PC-9 (cell line): ENCODE results near the gene OSBPL6. TPM values are rescaled to one million over a fixed set of nuclear protein-coding genes. Genes with fewer than 3 reads are reported as not detected.

Experiments used
- BruUV-seq: library from RNA; stranded (reverse); fragments of 400-500 nt; replicated peaks from 2 replicates; lab custom pipeline; 2021; lab: Mats Ljungman, UMichigan
- CTCF ChIA-PET: fragments of 300-600 bp; sonication (Branson Sonifier 250); formaldehyde crosslinking; loops from one replicate; lab custom pipeline; 2022; ENCODE audit warnings: antibody characterized with exemption; lab: Charles Lee
- POLR2A ChIA-PET: fragments of 300-600 bp; sonication (Branson Sonifier 250); formaldehyde crosslinking; loops from one replicate; lab custom pipeline; 2022; ENCODE audit warnings: antibody characterized with exemption; ENCODE audit not compliant: unreplicated experiment; lab: Charles Lee
- DNase-seq, 2 experiments: peaks; one replicate each; pipeline versions ENCODE4 v3.0.0 to v3.0.0-alpha.2; 2015 to 2022; ENCODE audit warnings: mixed read lengths in 1 of 2
- H2AFZ ChIP-seq: fragments of 200-600 bp; sonication (generic); 2 replicates; pipeline ENCODE4 v1.8.1; 2017; ENCODE audit warnings: antibody characterized with exemption
- H3F3A ChIP-seq: fragments of 200-600 bp; sonication (generic); 2 replicates; pipeline ENCODE4 v1.8.1; 2017; ENCODE audit warnings: antibody characterized with exemption, mild to moderate bottlenecking, low read depth; ENCODE audit not compliant: insufficient read depth
- H3K27ac ChIP-seq: fragments of 200-600 bp; sonication (generic); 2 replicates; pipeline ENCODE4 v1.6.1; 2016; ENCODE audit warnings: mixed run types
- H3K27me3 ChIP-seq: fragments of 200-600 bp; sonication (generic); 2 replicates; pipeline ENCODE4 v1.6.1; 2016; ENCODE audit warnings: low read depth, mixed run types; ENCODE audit not compliant: insufficient read depth
- H3K36me3 ChIP-seq: fragments of 200-600 bp; sonication (generic); 2 replicates; pipeline ENCODE4 v1.6.1; 2016; ENCODE audit warnings: low read depth, mixed run types
- H3K4me1 ChIP-seq: fragments of 200-600 bp; sonication (generic); replicated peaks from 2 replicates; pipeline ENCODE4 v1.6.1; 2016; ENCODE audit warnings: mixed run types; ENCODE audit not compliant: insufficient read depth
- H3K4me2 ChIP-seq: fragments of 200-600 bp; sonication (generic); 2 replicates; pipeline ENCODE4 v1.6.1; 2017; ENCODE audit warnings: mixed run types
- H3K4me3 ChIP-seq: fragments of 200-600 bp; sonication (generic); 2 replicates; pipeline ENCODE4 v1.6.1; 2016; ENCODE audit warnings: mixed run types
- H3K79me2 ChIP-seq: fragments of 200-600 bp; sonication (generic); 2 replicates; pipeline ENCODE4 v1.6.1; 2017; ENCODE audit warnings: low read depth, mixed run types
- H3K9me2 ChIP-seq: fragments of 200-600 bp; sonication (generic); 2 replicates; pipeline ENCODE4 v1.8.1; 2017; ENCODE audit warnings: mild to moderate bottlenecking; ENCODE audit not compliant: insufficient read depth
- H3K9me3 ChIP-seq: fragments of 200-600 bp; sonication (generic); 2 replicates; pipeline ENCODE4 v1.8.1; 2016; ENCODE audit warnings: low read depth; ENCODE audit not compliant: insufficient read depth
- H4K20me1 ChIP-seq: fragments of 200-600 bp; sonication (generic); 2 replicates; pipeline ENCODE4 v1.8.1; 2017; ENCODE audit not compliant: insufficient read depth
- CTCF ChIP-seq: fragments of 200-600 bp; sonication (generic); conservative IDR thresholded peaks from 2 replicates; pipeline ENCODE4 v1.6.1; 2017; ENCODE audit warnings: mixed run types, antibody characterized with exemption, mild to moderate bottlenecking, moderate library complexity
- EZH2 ChIP-seq: fragments of 200-600 bp; sonication (generic); IDR thresholded peaks from 2 replicates; pipeline ENCODE4 v1.8.0; 2017; ENCODE audit warnings: antibody characterized with exemption, low read depth
- intact Hi-C: fragments of 100-400 bp; cut with micrococcal nuclease; formaldehyde crosslinking; loops from one replicate; pipeline ENCODE4 v1.10.0; 2022; ENCODE audit not compliant: unreplicated experiment
- total RNA-seq: library from RNA; stranded (reverse); gene quantifications from 2 replicates; pipeline ENCODE4 v1.2.3, GENCODE V29; 2021

OSBPL6 gene
- total RNA-seq, 1 experiment from 2014 or later: 2.6 TPM

GRCh38 chr2:178219247-178219646 lies 24.9 kb downstream of the OSBPL6 start:
- Histone ChIP-seq H3K27ac (no peak overlapping the region), H3F3A (no peaks in the 10 kb centered on the region), H3K36me3 (no peaks in the 10 kb centered on the region), H3K4me2 (no peak overlapping the region), H3K4me1 (no peaks in the 10 kb centered on the region), H3K79me2 (no peaks in the 10 kb centered on the region), H3K9me3 (no peaks in the 10 kb centered on the region), H2AFZ (no peak overlapping the region), H3K27me3 (no peaks in the 10 kb centered on the region), H3K9me2 (no peaks in the 10 kb centered on the region), H3K4me3 (no peak overlapping the region), H4K20me1 (no peaks in the 10 kb centered on the region)
- CTCF ChIA-PET: no interaction called here
- BruUV-seq: no TSS peak
- TF ChIP-seq CTCF: no peak
- no peak for TF ChIP-seq EZH2
- POLR2A ChIA-PET: no interaction called here
- no peak for DNase-seq
- intact Hi-C loops: no loop called here

GRCh38 chr2:178220814-178221213 lies 26.5 kb downstream of the OSBPL6 start:
- no peaks in the 10 kb centered on the region for H3F3A ChIP-seq
- BruUV-seq: no TSS peak
- no peak for DNase-seq
- no peaks in the 10 kb centered on the region for H3K9me3 ChIP-seq
- H3K4me3 ChIP-seq: no peak overlapping the region
- no peaks in the 10 kb centered on the region for H4K20me1 ChIP-seq
- intact Hi-C loops: no loop called here
- no peaks in the 10 kb centered on the region for H3K27me3 ChIP-seq
- H3K4me2 ChIP-seq: no peak overlapping the region
- no peak overlapping the region for H2AFZ ChIP-seq
- no peaks in the 10 kb centered on the region for H3K9me2 ChIP-seq
- no peak for TF ChIP-seq CTCF
- TF ChIP-seq EZH2: no peak
- no peaks in the 10 kb centered on the region for H3K36me3 ChIP-seq
- CTCF ChIA-PET: interaction anchor here (0.5 kb wide), 1 partner anchor 47 kb away, joined by 3 read pairs; no protein-coding TSS in a partner anchor
- POLR2A ChIA-PET: no interaction called here
- no peaks in the 10 kb centered on the region for H3K4me1 ChIP-seq
- no peak overlapping the region for H3K27ac ChIP-seq
- H3K79me2 ChIP-seq: no peaks in the 10 kb centered on the region

- H3K9me2 ChIP-seq: no peaks in the 10 kb centered on the region
- no peaks in the 10 kb centered on the region for H3K79me2 ChIP-seq
- no peak overlapping the region for H3K27ac ChIP-seq
- no peaks in the 10 kb centered on the region for H3K36me3 ChIP-seq
- no peak overlapping the region for H2AFZ ChIP-seq
- TF ChIP-seq EZH2 (no peak), CTCF (no peak)
- H3K4me1 ChIP-seq: no peaks in the 10 kb centered on the region
- no TSS peak for BruUV-seq
- intact Hi-C loops: no loop called here
- POLR2A ChIA-PET: no interaction called here
- no peaks in the 10 kb centered on the region for H3K27me3 ChIP-seq
- no peak overlapping the region for H3K4me3 ChIP-seq
- H3K9me3 ChIP-seq: no peaks in the 10 kb centered on the region
- no peaks in the 10 kb centered on the region for H4K20me1 ChIP-seq
- CTCF ChIA-PET: no interaction called here
- H3F3A ChIP-seq: no peaks in the 10 kb centered on the region
- no peak for DNase-seq
- H3K4me2 ChIP-seq: no peak overlapping the region
Observed at GRCh38 chr2:178221556-178221955, 27.2 kb downstream of the OSBPL6 start.
